LNCAP (cell line): ENCODE measurements around the gene YBX2.

Experiments used
- TF ChIP-seq, protein P1 (sequence below): fragments of 450-650 bp; IDR thresholded peaks from 2 replicates; pipeline ENCODE4 v1.5.1; 2017; ENCODE audit warnings: mild to moderate bottlenecking

YBX2 gene

DNA sequence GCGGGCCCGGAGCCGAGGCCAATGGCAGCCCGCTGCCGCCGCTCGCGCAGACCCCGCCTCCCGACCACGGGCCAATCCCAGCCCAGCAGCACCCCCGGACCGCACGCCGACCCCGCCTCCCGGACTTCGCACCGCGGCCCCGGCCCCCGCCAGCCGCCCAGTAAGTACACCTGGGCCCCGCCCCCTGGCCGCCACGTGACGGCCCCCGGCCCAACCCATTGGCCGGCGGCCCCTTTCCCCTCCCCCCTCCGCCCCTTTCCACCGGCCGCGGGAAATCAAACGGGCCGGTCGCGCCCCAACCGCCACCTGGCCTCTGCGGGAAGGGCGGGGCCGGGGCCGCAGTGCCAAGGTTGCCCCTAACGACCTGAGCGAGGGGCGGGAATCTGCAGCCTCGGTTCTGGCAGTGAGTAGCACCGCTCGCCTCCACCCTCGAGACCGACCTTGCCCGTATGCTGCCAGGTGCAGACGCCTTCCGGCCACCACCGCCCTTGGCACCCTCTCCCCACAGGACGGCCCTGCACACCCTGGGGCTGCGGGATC is at the start of gene YBX2:
Gene YBX2, minus strand, starts transcription at position 26 of the 540 bp plus-strand sequence. CDS start 139 bp downstream, outside the sequence.
- TF ChIP-seq, protein P1, sequence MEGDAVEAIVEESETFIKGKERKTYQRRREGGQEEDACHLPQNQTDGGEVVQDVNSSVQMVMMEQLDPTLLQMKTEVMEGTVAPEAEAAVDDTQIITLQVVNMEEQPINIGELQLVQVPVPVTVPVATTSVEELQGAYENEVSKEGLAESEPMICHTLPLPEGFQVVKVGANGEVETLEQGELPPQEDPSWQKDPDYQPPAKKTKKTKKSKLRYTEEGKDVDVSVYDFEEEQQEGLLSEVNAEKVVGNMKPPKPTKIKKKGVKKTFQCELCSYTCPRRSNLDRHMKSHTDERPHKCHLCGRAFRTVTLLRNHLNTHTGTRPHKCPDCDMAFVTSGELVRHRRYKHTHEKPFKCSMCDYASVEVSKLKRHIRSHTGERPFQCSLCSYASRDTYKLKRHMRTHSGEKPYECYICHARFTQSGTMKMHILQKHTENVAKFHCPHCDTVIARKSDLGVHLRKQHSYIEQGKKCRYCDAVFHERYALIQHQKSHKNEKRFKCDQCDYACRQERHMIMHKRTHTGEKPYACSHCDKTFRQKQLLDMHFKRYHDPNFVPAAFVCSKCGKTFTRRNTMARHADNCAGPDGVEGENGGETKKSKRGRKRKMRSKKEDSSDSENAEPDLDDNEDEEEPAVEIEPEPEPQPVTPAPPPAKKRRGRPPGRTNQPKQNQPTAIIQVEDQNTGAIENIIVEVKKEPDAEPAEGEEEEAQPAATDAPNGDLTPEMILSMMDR = no peak

- TF ChIP-seq, protein P1 = no peak
Observed at GRCh38 chr17:7343250-7343649, 48.8 kb upstream of the YBX2 start.

DNA sequence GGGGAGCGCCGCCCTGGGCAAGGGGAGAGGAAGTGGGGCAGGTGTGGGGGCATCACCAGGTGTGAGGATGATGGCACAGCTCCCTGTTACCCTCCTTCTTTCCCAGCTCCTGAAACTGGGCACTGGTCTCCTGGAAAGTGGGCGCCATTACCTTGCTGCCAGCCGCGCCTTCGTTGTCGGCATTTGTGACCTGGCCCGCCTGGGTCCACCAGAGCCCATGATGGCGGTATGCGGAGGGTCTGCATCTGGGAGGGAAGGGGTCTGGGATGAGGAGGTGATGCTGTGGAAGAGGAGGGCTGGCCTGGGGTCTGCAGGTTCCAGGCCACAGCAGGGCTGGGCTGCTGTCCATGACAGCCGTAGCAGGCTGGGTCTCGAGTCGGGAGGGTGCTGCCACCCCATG is 47.4 kb upstream of the YBX2 start:
- TF ChIP-seq, protein P1 = no peak

GRCh38 chr17:7340179-7340578 is 45.7 kb upstream of the YBX2 start:
- TF ChIP-seq, protein P1 = no peak

- TF ChIP-seq, protein P1 = no peak
Observed at GRCh38 chr17:7336240-7337175, 42.1 kb upstream of the YBX2 start, which contains the start of gene ACAP1. TSS of gene ACAP1 (plus strand) at chr17:7336529. CDS start at chr17:7336735, 206 bp downstream.

GRCh38 chr17:7334938-7335538 is 40.6 kb upstream of the YBX2 start:
- TF ChIP-seq, protein P1 = no peak

DNA sequence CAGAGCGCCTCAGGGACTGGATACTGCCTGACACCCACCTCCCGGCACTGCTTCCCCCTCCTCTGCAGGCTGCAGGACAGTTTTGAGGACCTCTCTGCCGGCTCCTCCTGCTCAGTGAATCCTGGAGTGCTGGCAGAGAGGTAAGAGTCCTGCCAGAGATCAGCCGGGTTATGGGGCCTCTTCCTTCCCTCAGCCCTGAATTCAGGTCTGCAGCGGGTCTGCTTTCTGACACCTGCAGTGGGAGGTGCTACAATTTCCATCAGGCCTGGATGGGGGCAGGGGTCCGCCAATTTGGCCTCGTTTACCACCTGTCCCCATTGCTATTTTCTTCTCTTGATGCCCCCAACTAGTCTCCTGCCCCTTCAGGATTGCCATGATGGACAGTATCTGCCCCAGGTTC is 37.7 kb upstream of the YBX2 start:
- TF ChIP-seq, protein P1 = no peak
